ENCODE results near the gene SAP30L. TPM values are rescaled to one million over a fixed set of nuclear protein-coding genes. Genes with fewer than 3 reads are reported as not detected.

The SAP30L gene
- total and polyA plus RNA-seq, 7 donors = 17.8 to 51.7 (median 36.0) TPM

GRCh38 chr5:154467655-154468354 lies 22.0 kb downstream of the SAP30L start:
- no peaks in the 10 kb centered on the region for H3K36me3 ChIP-seq
- TF ChIP-seq CTCF (IDR thresholded peaks at IDR 0.05) (peak; percentile 75 to 95 (median 79)), POLR2A (IDR thresholded peaks at IDR 0.05) (no peak), POLR2AphosphoS5 (IDR thresholded peaks at IDR 0.05) (peak in 1 of 4 donors; percentile 7)
- H3K27me3 ChIP-seq = no peaks in the 10 kb centered on the region
- WGBS, 2 donors = 43 to 45% methylated on average over 18 of the region's 18 CpGs
- intact Hi-C loops (cut with DNase I) = loop anchor here (1.0 to 2.0 kb wide), 2 partner anchors 53 to 142 kb away; no protein-coding TSS in a partner anchor
- peaks cover 0 to 43% (median 27%) of the 10 kb centered on the region in 4 donors for H3K4me1 ChIP-seq
- H3K4me3 ChIP-seq = no peak overlapping the region
- H3K9me3 ChIP-seq = no peaks in the 10 kb centered on the region
- peak; percentile 89 for DNase-seq
- H3K27ac ChIP-seq = peak overlapping the region in 3 of 4 donors; percentile 61 to 65 (median 62)

- Histone ChIP-seq H3K27me3 (peaks cover 0 to 16% (median 5%) of the 10 kb centered on the region in 3 donors), H3K36me3 (no peaks in the 10 kb centered on the region), H3K4me1 (peaks cover 0 to 52% (median 30%) of the 10 kb centered on the region in 4 donors), H3K4me3 (no peak overlapping the region), H3K9me3 (no peaks in the 10 kb centered on the region), H3K27ac (peak overlapping the region in 3 of 4 donors; percentile 91 to 96 (median 94))
- no peak for DNase-seq
- WGBS, 2 donors = 35 to 60% methylated on average over 2 of the region's 2 CpGs
- TF ChIP-seq POLR2AphosphoS5 (IDR thresholded peaks at IDR 0.05) (no peak), EP300 (IDR thresholded peaks at IDR 0.05) (no peak), CTCF (IDR thresholded peaks at IDR 0.05) (no peak), POLR2A (IDR thresholded peaks at IDR 0.05) (no peak)
- intact Hi-C loops (cut with DNase I) = loop anchor here (2.0 kb wide), 1 partner anchor 15 kb away; no protein-coding TSS in a partner anchor
Measured at GRCh38 chr5:154470137-154470536, 24.3 kb downstream of the SAP30L start.

GRCh38 chr5:154470947-154471870 lies 25.4 kb downstream of the SAP30L start:
- intact Hi-C loops (cut with DNase I) = loop anchor here (2.0 kb wide), 1 partner anchor 14 kb away; no protein-coding TSS in a partner anchor
- TF ChIP-seq POLR2AphosphoS5 (IDR thresholded peaks at IDR 0.05) (peak in 1 of 4 donors; percentile 23), CTCF (IDR thresholded peaks at IDR 0.05) (no peak)
- Histone ChIP-seq H3K36me3 (no peaks in the 10 kb centered on the region), H3K9me3 (no peaks in the 10 kb centered on the region), H3K4me1 (peaks cover 0 to 63% (median 37%) of the 10 kb centered on the region in 4 donors), H3K27me3 (peaks cover 0 to 24% (median 5%) of the 10 kb centered on the region in 3 donors), H3K4me3 (peak overlapping the region; percentile 2 to 26 (median 14)), H3K27ac (peak overlapping the region in 3 of 4 donors; percentile 91 to 96 (median 94))
- no peak for DNase-seq
- WGBS, 2 donors = 20 to 25% methylated on average over 11 of the region's 11 CpGs

- H3K27me3 ChIP-seq = peaks cover 0 to 43% (median 5%) of the 10 kb centered on the region in 3 donors
- intact Hi-C loops (cut with DNase I) = no loop called here
- H3K4me3 ChIP-seq = peak overlapping the region; percentile 70 to 77 (median 72)
- no peaks in the 10 kb centered on the region for H3K36me3 ChIP-seq
- no peak for TF ChIP-seq POLR2AphosphoS5 (IDR thresholded peaks at IDR 0.05)
- TF ChIP-seq POLR2A (IDR thresholded peaks at IDR 0.05) = no peak
- TF ChIP-seq CTCF (IDR thresholded peaks at IDR 0.05) = no peak
- TF ChIP-seq EP300 (IDR thresholded peaks at IDR 0.05) = no peak
- 18% methylated on average over 35 of the region's 35 CpGs for WGBS, 2 donors
- peaks cover 0 to 61% (median 44%) of the 10 kb centered on the region in 4 donors for H3K4me1 ChIP-seq
- no peaks in the 10 kb centered on the region for H3K9me3 ChIP-seq
- H3K27ac ChIP-seq = peak overlapping the region in 3 of 4 donors; percentile 91 to 96 (median 94)
- DNase-seq = no peak
Measured at GRCh38 chr5:154472871-154473580, 27.2 kb downstream of the SAP30L start.

All from sigmoid colon (tissue), 7 donors.